SK-N-SH (cell line): ENCODE measurements around the gene CHRNG. TPM values are rescaled to one million over a fixed set of nuclear protein-coding genes. Genes with fewer than 3 reads are reported as not detected.

Experiments used
- CTCF ChIA-PET: fragments of 300-600, 350-600 bp; formaldehyde crosslinking; extraction: SDS; loops from one replicate; lab custom pipeline; 2021; lab: Yijun Ruan, JAX
- POLR2A ChIA-PET: fragments of 350-600 bp; sonication (Branson Sonifier 250); formaldehyde crosslinking; extraction: SDS; loops from one replicate; lab custom pipeline; 2020; ENCODE audit warnings: antibody characterized with exemption, inconsistent platforms; lab: Yijun Ruan, JAX
- DNase-seq: peaks from one replicate; pipeline ENCODE4 v3.0.0; 2012
- H2AFZ ChIP-seq: fragments of 200-600 bp; sonication (generic); 2 replicates; pipeline ENCODE4 v1.8.1; 2016; ENCODE audit warnings: antibody characterized with exemption, mild to moderate bottlenecking, low read depth
- H3F3A ChIP-seq: fragments of 200-600 bp; sonication (generic); replicated peaks from 2 replicates; pipeline ENCODE3; 2016; ENCODE audit warnings: antibody characterized with exemption, mild to moderate bottlenecking; ENCODE audit not compliant: insufficient read depth
- H3K27ac ChIP-seq, 2 experiments: fragments of 200-500 bp in 1 of 2; fragments of 200-600 bp in 1 of 2; sonication (Bioruptor generic) in 1 of 2; sonication (generic), shearing (Covaris generic) in 1 of 2; 2 replicates each; pipeline versions ENCODE4 v1.5.1 to v1.6.1; 2014 to 2016; ENCODE audit warnings: low read depth in 2 of 2, inconsistent platforms in 1 of 2, low read length in 1 of 2, mild to moderate bottlenecking in 1 of 2, mixed read lengths in 1 of 2
- H3K27me3 ChIP-seq: fragments of 200-600 bp; sonication (generic), shearing (Covaris generic); 2 replicates; pipeline ENCODE4 v1.6.1; 2016; ENCODE audit warnings: mixed run types; ENCODE audit not compliant: insufficient read depth
- H3K36me3 ChIP-seq, 2 experiments: fragments of 200-500 bp in 1 of 2; fragments of 200-600 bp in 1 of 2; sonication (Bioruptor generic) in 1 of 2; sonication (generic) in 1 of 2; replicated peaks in 1 of 2; 2 replicates each; pipeline versions ENCODE3 to v1.5.1; 2014 to 2016; ENCODE audit warnings: low read length in 1 of 2, mild to moderate bottlenecking in 1 of 2; ENCODE audit not compliant: insufficient read depth in 2 of 2, control insufficient read depth in 1 of 2
- H3K4me1 ChIP-seq, 2 experiments: fragments of 200-500 bp in 1 of 2; fragments of 200-600 bp in 1 of 2; sonication (Bioruptor generic) in 1 of 2; sonication (generic), shearing (Covaris generic) in 1 of 2; 2 replicates each; pipeline versions ENCODE4 v1.5.1 to v1.6.1; 2014 to 2016; ENCODE audit warnings: low read depth in 1 of 2, low read length in 1 of 2, mixed run types in 1 of 2; ENCODE audit not compliant: insufficient read depth in 2 of 2, control insufficient read depth in 1 of 2
- H3K4me2 ChIP-seq: fragments of 200-600 bp; sonication (generic), shearing (Covaris generic); 2 replicates; pipeline ENCODE4 v1.6.1; 2017; ENCODE audit warnings: mixed run types
- H3K4me3 ChIP-seq, 2 experiments: fragments of 200-500 bp in 1 of 2; fragments of 200-600 bp in 1 of 2; sonication (Bioruptor generic) in 1 of 2; sonication (generic), shearing (Covaris generic) in 1 of 2; 2 replicates each; pipeline versions ENCODE4 v1.5.1 to v1.8.1; 2014 to 2016; ENCODE audit warnings: low read depth in 2 of 2, inconsistent platforms in 1 of 2, low read length in 1 of 2, mild to moderate bottlenecking in 1 of 2, mixed read lengths in 1 of 2, moderate library complexity in 1 of 2
- H3K79me2 ChIP-seq: fragments of 200-600 bp; sonication (generic); 2 replicates; pipeline ENCODE4 v1.8.1; 2017; ENCODE audit warnings: mild to moderate bottlenecking; ENCODE audit not compliant: insufficient read depth
- H3K9ac ChIP-seq: fragments of 200-600 bp; sonication (generic); 2 replicates; pipeline ENCODE4 v1.6.1; 2017; ENCODE audit warnings: mixed run types
- H3K9me2 ChIP-seq: fragments of 200-600 bp; sonication (generic); 2 replicates; pipeline ENCODE4 v1.6.1; 2017; ENCODE audit warnings: mixed run types
- H3K9me3 ChIP-seq: fragments of 200-600 bp; sonication (generic); 2 replicates; pipeline ENCODE4 v1.6.1; 2017; ENCODE audit warnings: mixed run types, mild to moderate bottlenecking, moderate library complexity
- H4K20me1 ChIP-seq: fragments of 200-600 bp; sonication (generic); 2 replicates; pipeline ENCODE4 v1.6.1; 2017; ENCODE audit warnings: mild to moderate bottlenecking, mixed run types; ENCODE audit not compliant: insufficient read depth
- CHD2 ChIP-seq: fragments of 150-350 bp; IDR thresholded peaks from 2 replicates; pipeline ENCODE4 v1.6.1; 2018; ENCODE audit warnings: low read length; ENCODE audit not compliant: partially characterized antibody
- EZH2phosphoT487 ChIP-seq: fragments of 200-600 bp; sonication (generic); IDR thresholded peaks from 2 replicates; pipeline ENCODE4 v1.6.1; 2017; ENCODE audit warnings: low read depth, mixed run types, mild to moderate bottlenecking, antibody characterized with exemption, moderate library complexity, borderline replicate concordance
- FOSL2 ChIP-seq: IDR thresholded peaks from 2 replicates; pipeline ENCODE4 v1.4.0; 2012; ENCODE audit warnings: low read depth, mild to moderate bottlenecking, moderate library complexity, borderline replicate concordance
- FOXM1 ChIP-seq: IDR thresholded peaks from 2 replicates; pipeline ENCODE4 v1.4.0; 2012; ENCODE audit warnings: low read depth, mild to moderate bottlenecking
- GABPA ChIP-seq: IDR thresholded peaks from 2 replicates; pipeline ENCODE4 v1.4.0; 2012; ENCODE audit warnings: low read depth, mild to moderate bottlenecking
- GATA2 ChIP-seq: sonication (generic); formaldehyde crosslinking; IDR thresholded peaks from 2 replicates; pipeline ENCODE4 v1.5.0; 2020; ENCODE audit warnings: mild to moderate bottlenecking, missing genetic modification reagents
- IRF3 ChIP-seq: fragments of 150-350 bp; IDR thresholded peaks from 2 replicates; pipeline ENCODE4 v1.6.1; 2016; ENCODE audit warnings: mild to moderate bottlenecking, low read depth, low read length
- MXI1 ChIP-seq: IDR thresholded peaks from 2 replicates; pipeline ENCODE4 v1.6.1; 2012; ENCODE audit warnings: mild to moderate bottlenecking, low read depth, low read length, improper control_type of control experiment
- NRF1 ChIP-seq: IDR thresholded peaks from 2 replicates; pipeline ENCODE4 v1.6.1; 2012; ENCODE audit warnings: low read depth, mild to moderate bottlenecking, low read length
- RAD21 ChIP-seq: IDR thresholded peaks from 2 replicates; pipeline ENCODE4 v1.6.1; 2012; ENCODE audit warnings: mild to moderate bottlenecking, low read length
- RCOR1 ChIP-seq: fragments of 150-350 bp; IDR thresholded peaks from 2 replicates; pipeline ENCODE4 v1.6.1; 2017; ENCODE audit warnings: antibody characterized with exemption, low read length
- RXRA ChIP-seq: IDR thresholded peaks from 2 replicates; pipeline ENCODE4 v1.4.0; 2012; ENCODE audit warnings: low read depth, mild to moderate bottlenecking, borderline replicate concordance
- WGBS: methylation state at CpG from one replicate; pipeline ENCODE4 v1.1.6; 2017; ENCODE audit warnings: low lambda C conversion rate; 5-methylcytosine and 5-hydroxymethylcytosine counted together
- polyA plus RNA-seq, 3 experiments: library from polyadenylated mRNA; depleted of rRNA; stranded (reverse); fragments of >200 nt; gene quantifications; 2 replicates each; pipeline ENCODE4 v1.2.3, GENCODE V29; 2012
- TF ChIP-seq, protein P1 (sequence below): IDR thresholded peaks from 2 replicates; pipeline ENCODE4 v1.6.1; 2012; ENCODE audit warnings: mild to moderate bottlenecking, low read depth, low read length, moderate library complexity

Gene CHRNG
- polyA plus RNA-seq, 1 of the 3 experiments (the other 2 are of a cell fraction) = not detected

- peaks cover 0 to 4% of the 10 kb centered on the region in 2 experiments; a peak in 1 of 4 replicates for H3K4me1 ChIP-seq
- H3K4me2 ChIP-seq = no peak overlapping the region
- TF ChIP-seq MXI1 (no peak), GABPA (no peak), NRF1 (no peak), EZH2phosphoT487 (no peak), RXRA (no peak), RCOR1 (no peak), GATA2 (no peak), FOXM1 (no peak)
- TF ChIP-seq, protein P1, sequence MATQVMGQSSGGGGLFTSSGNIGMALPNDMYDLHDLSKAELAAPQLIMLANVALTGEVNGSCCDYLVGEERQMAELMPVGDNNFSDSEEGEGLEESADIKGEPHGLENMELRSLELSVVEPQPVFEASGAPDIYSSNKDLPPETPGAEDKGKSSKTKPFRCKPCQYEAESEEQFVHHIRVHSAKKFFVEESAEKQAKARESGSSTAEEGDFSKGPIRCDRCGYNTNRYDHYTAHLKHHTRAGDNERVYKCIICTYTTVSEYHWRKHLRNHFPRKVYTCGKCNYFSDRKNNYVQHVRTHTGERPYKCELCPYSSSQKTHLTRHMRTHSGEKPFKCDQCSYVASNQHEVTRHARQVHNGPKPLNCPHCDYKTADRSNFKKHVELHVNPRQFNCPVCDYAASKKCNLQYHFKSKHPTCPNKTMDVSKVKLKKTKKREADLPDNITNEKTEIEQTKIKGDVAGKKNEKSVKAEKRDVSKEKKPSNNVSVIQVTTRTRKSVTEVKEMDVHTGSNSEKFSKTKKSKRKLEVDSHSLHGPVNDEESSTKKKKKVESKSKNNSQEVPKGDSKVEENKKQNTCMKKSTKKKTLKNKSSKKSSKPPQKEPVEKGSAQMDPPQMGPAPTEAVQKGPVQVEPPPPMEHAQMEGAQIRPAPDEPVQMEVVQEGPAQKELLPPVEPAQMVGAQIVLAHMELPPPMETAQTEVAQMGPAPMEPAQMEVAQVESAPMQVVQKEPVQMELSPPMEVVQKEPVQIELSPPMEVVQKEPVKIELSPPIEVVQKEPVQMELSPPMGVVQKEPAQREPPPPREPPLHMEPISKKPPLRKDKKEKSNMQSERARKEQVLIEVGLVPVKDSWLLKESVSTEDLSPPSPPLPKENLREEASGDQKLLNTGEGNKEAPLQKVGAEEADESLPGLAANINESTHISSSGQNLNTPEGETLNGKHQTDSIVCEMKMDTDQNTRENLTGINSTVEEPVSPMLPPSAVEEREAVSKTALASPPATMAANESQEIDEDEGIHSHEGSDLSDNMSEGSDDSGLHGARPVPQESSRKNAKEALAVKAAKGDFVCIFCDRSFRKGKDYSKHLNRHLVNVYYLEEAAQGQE = no peak
- H2AFZ ChIP-seq = no peak overlapping the region
- H4K20me1 ChIP-seq = no peaks in the 10 kb centered on the region
- H3K4me3 ChIP-seq = no peak overlapping the region
- DNase-seq = no peak
- H3K79me2 ChIP-seq = no peaks in the 10 kb centered on the region
- H3K27me3 ChIP-seq = peaks cover 11% of the 10 kb centered on the region; the same call in 1 of the 2 replicates
- CTCF ChIA-PET = interaction anchor here (1.4 kb wide), 1 partner anchor 52 kb away, joined by 3 read pairs; no protein-coding TSS in a partner anchor
- 79% methylated on average over 12 of the region's 12 CpGs for WGBS
- H3K9me2 ChIP-seq = no peaks in the 10 kb centered on the region
- no peak overlapping the region for H3K27ac ChIP-seq
- H3K9ac ChIP-seq = no peak overlapping the region
- H3K9me3 ChIP-seq = no peaks in the 10 kb centered on the region
- POLR2A ChIA-PET = no interaction called here
- no peaks in the 10 kb centered on the region for H3F3A ChIP-seq
- H3K36me3 ChIP-seq = no peaks in the 10 kb centered on the region
These were observed 48.2 kb upstream of the CHRNG start for GRCh38 chr2:232491139-232491780.

GRCh38 chr2:232492236-232492848 lies 47.1 kb upstream of the CHRNG start:
- DNase-seq = no peak
- Histone ChIP-seq H3K9ac (no peak overlapping the region), H3K27me3 (0 out of 2 replicates have a peak, but pooled peaks cover 1% of the 10 kb centered on the region), H3K4me2 (no peak overlapping the region), H2AFZ (no peak overlapping the region), H3K27ac (no peak overlapping the region), H4K20me1 (no peaks in the 10 kb centered on the region), H3K4me1 (peaks cover 0 to 15% of the 10 kb centered on the region in 2 experiments; a peak in 1 of 4 replicates), H3F3A (no peaks in the 10 kb centered on the region), H3K79me2 (no peaks in the 10 kb centered on the region), H3K9me3 (no peaks in the 10 kb centered on the region), H3K9me2 (no peaks in the 10 kb centered on the region), H3K36me3 (no peaks in the 10 kb centered on the region), H3K4me3 (no peak overlapping the region)
- ChIA-PET POLR2A (no interaction called here), CTCF (interaction anchor here (2.9 kb wide), 1 partner anchor 29 kb away, joined by 17 read pairs; no protein-coding TSS in a partner anchor)
- 55% methylated on average over 8 of the region's 8 CpGs for WGBS
- TF ChIP-seq CHD2 = no peak
- TF ChIP-seq, protein P1 = no peak
- TF ChIP-seq RXRA = no peak
- TF ChIP-seq IRF3 = no peak
- no peak for TF ChIP-seq FOSL2
- TF ChIP-seq EZH2phosphoT487 = no peak
- TF ChIP-seq GABPA = no peak
- TF ChIP-seq RAD21 = no peak
- TF ChIP-seq, all 33 proteins: peak for 0
